HCT116 (cell line): ENCODE measurements around the gene GGACT. TPM values are rescaled to one million over a fixed set of nuclear protein-coding genes. Genes with fewer than 3 reads are reported as not detected.

ENCODE experiments used
- ATAC-seq: fragments of 200-7000 bp; cut with Tn5 transposase; 2 replicates; pipeline ENCODE4 v1.9.1; 2020; ENCODE audit warnings: mild to moderate bottlenecking, moderate library complexity
- BruUV-seq: library from RNA; stranded (reverse); fragments of 400-500 nt; replicated peaks from 2 replicates; lab custom pipeline; 2021; lab: Mats Ljungman, UMichigan
- CTCF ChIA-PET: fragments of 300-600 bp; sonication (Branson Sonifier 250); formaldehyde crosslinking; loops from one replicate; lab custom pipeline; 2021; ENCODE audit warnings: antibody characterized with exemption; lab: Charles Lee
- POLR2A ChIA-PET: fragments of 300-600, 350-600 bp; sonication (Branson Sonifier 250); formaldehyde crosslinking; loops from one replicate; lab custom pipeline; 2021; ENCODE audit warnings: antibody characterized with exemption; lab: Charles Lee
- RAD21 ChIA-PET, 2 experiments: fragments of 300-600 bp; sonication (Branson Sonifier 250); formaldehyde crosslinking; loops; one replicate each; lab custom pipeline; 2023; ENCODE audit warnings: low total read pairs in 2 of 2; ENCODE audit not compliant: uncharacterized antibody in 2 of 2, unreplicated experiment in 2 of 2, low non-redundant PET in 1 of 2; lab: Charles Lee
- DNase-seq: peaks from one replicate; pipeline ENCODE4 v3.0.0-alpha.2; 2010; ENCODE audit warnings: low read depth, low spot score
- H2AFZ ChIP-seq: fragments of 200-600 bp; shearing (Covaris generic), sonication (generic); 2 replicates; pipeline ENCODE4 v1.6.1; 2017; ENCODE audit warnings: low read depth, mixed run types, mixed read lengths, antibody characterized with exemption, low read length; ENCODE audit not compliant: poor library complexity, severe bottlenecking
- H3K27ac ChIP-seq: 2 replicates; pipeline ENCODE4 v1.5.1; 2012; ENCODE audit warnings: low read depth, low read length
- H3K27me3 ChIP-seq: fragments of 200-600 bp; sonication (generic); 2 replicates; pipeline ENCODE4 v1.6.1; 2016; ENCODE audit warnings: mixed run types, low read length, mixed read lengths; ENCODE audit not compliant: insufficient read depth
- H3K36me3 ChIP-seq, 2 experiments: fragments of 200-500 bp in 1 of 2; fragments of 200-600 bp in 1 of 2; sonication (Bioruptor generic) in 1 of 2; sonication (generic) in 1 of 2; 2 replicates each; pipeline versions ENCODE4 v1.5.1 to v1.6.1; 2014 to 2016; ENCODE audit warnings: low read length in 2 of 2, inconsistent platforms in 1 of 2, mixed read lengths in 1 of 2, mixed run types in 1 of 2; ENCODE audit not compliant: insufficient read depth in 2 of 2, control insufficient read depth in 1 of 2
- H3K4me1 ChIP-seq, 2 experiments: fragments of 200-600 bp in 1 of 2; sonication (generic) in 1 of 2; 2 replicates each; pipeline versions ENCODE4 v1.5.1 to v1.6.1; 2012 to 2017; ENCODE audit warnings: low read length in 2 of 2, inconsistent platforms in 1 of 2, mild to moderate bottlenecking in 1 of 2, mixed read lengths in 1 of 2, mixed run types in 1 of 2, moderate library complexity in 1 of 2; ENCODE audit not compliant: insufficient read depth in 2 of 2, control insufficient read depth in 1 of 2
- H3K4me2 ChIP-seq: fragments of 200-600 bp; sonication (generic); 2 replicates; pipeline ENCODE4 v1.6.1; 2017; ENCODE audit warnings: mixed run types, low read length, mixed read lengths
- H3K4me3 ChIP-seq, 2 experiments: fragments of 200-600 bp in 1 of 2; sonication (generic) in 1 of 2; replicated peaks in 1 of 2; 2 replicates each; pipeline ENCODE4 v1.5.1; 2011 to 2016; ENCODE audit warnings: low read length in 2 of 2, control low read depth in 1 of 2, low read depth in 1 of 2, mild to moderate bottlenecking in 1 of 2, mixed read lengths in 1 of 2, mixed run types in 1 of 2
- H3K79me2 ChIP-seq: fragments of 200-600 bp; sonication (generic); 2 replicates; pipeline ENCODE4 v1.6.1; 2017; ENCODE audit warnings: mild to moderate bottlenecking, mixed run types, low read length, moderate library complexity, mixed read lengths; ENCODE audit not compliant: insufficient read depth
- H3K9ac ChIP-seq: fragments of 200-600 bp; sonication (generic); 2 replicates; pipeline ENCODE4 v1.6.1; 2016; ENCODE audit warnings: low read length, mixed read lengths
- H3K9me2 ChIP-seq: fragments of 200-600 bp; sonication (generic), shearing (Covaris generic); 2 replicates; pipeline ENCODE4 v1.6.1; 2017; ENCODE audit warnings: mixed run types, mild to moderate bottlenecking, moderate library complexity; ENCODE audit not compliant: insufficient read depth
- H3K9me3 ChIP-seq, 2 experiments: fragments of 200-500 bp in 1 of 2; fragments of 200-600 bp in 1 of 2; sonication (Bioruptor generic) in 1 of 2; sonication (generic) in 1 of 2; 2 replicates each; pipeline ENCODE4 v1.6.1; 2014 to 2017; ENCODE audit warnings: low read length in 2 of 2, mixed read lengths in 2 of 2, inconsistent platforms in 1 of 2, low read depth in 1 of 2, mild to moderate bottlenecking in 1 of 2, mixed run types in 1 of 2, moderate library complexity in 1 of 2; ENCODE audit not compliant: control insufficient read depth in 1 of 2, insufficient read depth in 1 of 2
- H4K20me1 ChIP-seq: fragments of 200-600 bp; sonication (generic), shearing (Covaris generic); 2 replicates; pipeline ENCODE4 v1.6.1; 2017; ENCODE audit warnings: mixed run types, mild to moderate bottlenecking, moderate library complexity; ENCODE audit not compliant: insufficient read depth
- CBX3 ChIP-seq: IDR thresholded peaks from 2 replicates; pipeline ENCODE4 v1.6.1; 2012; ENCODE audit warnings: low read depth
- EGR1 ChIP-seq: IDR thresholded peaks from 2 replicates; pipeline ENCODE4 v1.6.1; 2012; ENCODE audit warnings: low read depth
- ELF1 ChIP-seq: IDR thresholded peaks from 2 replicates; pipeline ENCODE4 v1.6.1; 2012; ENCODE audit warnings: low read depth, borderline replicate concordance
- EZH2 ChIP-seq: fragments of 200-600 bp; sonication (generic); IDR thresholded peaks from 2 replicates; pipeline ENCODE4 v1.6.1; 2017; ENCODE audit warnings: antibody characterized with exemption, mixed run types
- EZH2phosphoT487 ChIP-seq: fragments of 200-600 bp; IDR thresholded peaks from 2 replicates; pipeline ENCODE4 v1.6.1; 2018; ENCODE audit warnings: antibody characterized with exemption, borderline replicate concordance
- JUND ChIP-seq: IDR thresholded peaks from 2 replicates; pipeline ENCODE4 v1.6.1; 2012
- POLR2AphosphoS5 ChIP-seq: IDR thresholded peaks from 2 replicates; pipeline ENCODE4 v1.6.1; 2011; ENCODE audit warnings: mild to moderate bottlenecking, low read depth, low read length, moderate library complexity
- SIN3A ChIP-seq: IDR thresholded peaks from 2 replicates; pipeline ENCODE4 v1.6.1; 2012; ENCODE audit warnings: low read depth
- SRF ChIP-seq: IDR thresholded peaks from 2 replicates; pipeline ENCODE4 v1.6.1; 2012; ENCODE audit warnings: low read depth
- TCF7L2 ChIP-seq: IDR thresholded peaks from 2 replicates; pipeline ENCODE4 v1.7.0; 2011; ENCODE audit warnings: borderline replicate concordance, inconsistent platforms; ENCODE audit not compliant: insufficient read depth, insufficient read length; ENCODE audit errors: extremely low read depth
- YY1 ChIP-seq: IDR thresholded peaks from 2 replicates; pipeline ENCODE4 v1.6.1; 2011; ENCODE audit warnings: low read length, low read depth, moderate library complexity, mild to moderate bottlenecking; ENCODE audit not compliant: insufficient replicate concordance; ENCODE audit errors: extremely low read depth
- intact Hi-C: fragments of 100-400 bp; cut with micrococcal nuclease; formaldehyde crosslinking; loops from 2 replicates; pipeline ENCODE4 v1.10.0; 2022
- total RNA-seq: library from RNA; stranded (reverse); gene quantifications from one replicate; pipeline ENCODE4 v1.2.1, GENCODE V29; 2021; ENCODE audit not compliant: unreplicated experiment
- TF ChIP-seq, protein P1 (sequence below), 3 experiments: fragments of 200-600 bp in 1 of 3; sonication (generic) in 1 of 3; IDR thresholded peaks in 2 of 3; conservative IDR thresholded peaks in 1 of 3; 2 replicates each; pipeline ENCODE4 v1.5.1; 2012 to 2017; ENCODE audit warnings: low read depth in 2 of 3, low read length in 2 of 3, antibody characterized with exemption in 1 of 3, borderline replicate concordance in 1 of 3, control low read depth in 1 of 3, mild to moderate bottlenecking in 1 of 3, mixed read lengths in 1 of 3, mixed run types in 1 of 3, moderate library complexity in 1 of 3; ENCODE audit not compliant: insufficient read depth in 1 of 3
- TF ChIP-seq, protein P2 (sequence below): IDR thresholded peaks from 2 replicates; pipeline ENCODE4 v1.6.1; 2012

The GGACT gene
- total RNA-seq, 1 experiment from 2014 or later = 5.0 TPM

DNA sequence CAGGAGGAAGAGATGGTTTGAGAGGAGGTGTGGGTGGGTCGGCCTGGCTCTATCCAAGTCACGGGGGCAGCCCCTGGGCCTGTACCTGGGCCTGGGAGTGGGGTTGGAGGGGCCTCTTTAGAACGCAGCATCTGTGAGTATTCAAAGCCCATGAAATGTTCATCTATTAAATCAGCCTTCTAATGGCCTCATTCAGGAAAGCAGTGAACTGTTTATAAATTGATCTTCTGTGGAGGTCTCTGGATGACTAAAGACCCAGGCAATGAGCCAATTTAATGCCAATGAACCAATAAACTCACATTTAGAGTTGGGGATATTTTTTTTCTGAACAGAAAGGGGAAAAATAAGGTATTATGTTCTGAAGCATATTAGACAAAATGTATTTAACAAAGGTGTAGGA lies 19.9 kb upstream of the GGACT start:
- peak overlapping the region; percentile 19; the same call in 1 of the 2 replicates for H3K4me2 ChIP-seq
- CTCF ChIA-PET = no interaction called here
- no TSS peak for BruUV-seq

DNA sequence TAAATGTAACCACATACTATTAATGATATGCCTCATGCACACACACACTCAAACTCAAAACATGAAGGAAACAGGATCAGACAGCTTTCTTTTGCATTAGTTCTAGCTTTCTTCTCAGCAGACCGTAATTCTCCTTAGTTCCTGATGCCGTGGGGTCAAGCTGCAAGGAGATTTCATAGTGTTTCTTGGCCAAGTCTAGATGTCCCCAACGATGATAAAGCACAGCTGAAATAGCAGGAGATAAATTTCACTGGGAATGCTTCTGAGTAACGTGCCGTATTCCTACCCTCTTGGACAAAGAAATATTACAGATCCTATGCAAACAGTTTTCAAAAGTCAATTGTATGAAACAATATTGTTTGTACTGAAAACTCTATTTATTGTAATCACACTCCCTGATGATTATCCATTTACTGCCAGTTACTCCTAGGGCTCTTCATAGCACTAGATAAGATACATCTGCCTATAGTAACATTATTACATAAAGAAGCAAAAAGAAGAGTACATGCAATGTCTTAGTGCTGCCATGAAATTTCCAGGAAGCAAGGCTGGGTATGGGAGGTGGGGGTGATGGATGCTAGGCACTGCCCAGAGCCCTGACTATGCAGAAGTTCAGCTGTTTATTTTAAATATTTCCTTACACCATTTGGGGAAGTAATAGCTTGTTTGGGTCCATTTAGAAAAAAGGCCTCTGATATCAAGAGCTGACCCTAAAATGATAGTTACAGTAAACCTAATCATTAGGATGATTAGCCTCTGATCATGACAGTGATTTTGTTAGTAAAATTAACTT lies 16.5 kb upstream of the GGACT start:
- RAD21 ChIA-PET = no interaction called here
- CTCF ChIA-PET = interaction anchor here (1.7 kb wide), 1 partner anchor 10 kb away, joined by 4 read pairs; no protein-coding TSS in a partner anchor
- no peak for DNase-seq

More for the DNA sequence above, 19.9 kb upstream of the GGACT start:
- ATAC-seq (no peak), DNase-seq (no peak)
- H3K4me1 ChIP-seq = peaks cover 0 to 7% of the 10 kb centered on the region in 2 experiments; a peak in 1 of 4 replicates
- no peak overlapping the region for H3K27ac ChIP-seq
- ChIA-PET POLR2A (no interaction called here), RAD21 (no interaction called here)
- H3K4me3 ChIP-seq = no peak overlapping the region
- no peak overlapping the region for H2AFZ ChIP-seq
- TF ChIP-seq POLR2AphosphoS5 = no peak
- no peak for TF ChIP-seq EZH2phosphoT487
- no peak for TF ChIP-seq YY1
- H3K79me2 ChIP-seq = no peaks in the 10 kb centered on the region
- H3K27me3 ChIP-seq = no peaks in the 10 kb centered on the region
- H3K9me3 ChIP-seq = no peaks in the 10 kb centered on the region
- intact Hi-C loops = no loop called here
- no peaks in the 10 kb centered on the region for H3K36me3 ChIP-seq
- no peak overlapping the region for H3K9ac ChIP-seq
- H3K9me2 ChIP-seq = no peaks in the 10 kb centered on the region
- no peaks in the 10 kb centered on the region for H4K20me1 ChIP-seq

More for the DNA sequence above, 16.5 kb upstream of the GGACT start:
- TF ChIP-seq, protein P1, sequence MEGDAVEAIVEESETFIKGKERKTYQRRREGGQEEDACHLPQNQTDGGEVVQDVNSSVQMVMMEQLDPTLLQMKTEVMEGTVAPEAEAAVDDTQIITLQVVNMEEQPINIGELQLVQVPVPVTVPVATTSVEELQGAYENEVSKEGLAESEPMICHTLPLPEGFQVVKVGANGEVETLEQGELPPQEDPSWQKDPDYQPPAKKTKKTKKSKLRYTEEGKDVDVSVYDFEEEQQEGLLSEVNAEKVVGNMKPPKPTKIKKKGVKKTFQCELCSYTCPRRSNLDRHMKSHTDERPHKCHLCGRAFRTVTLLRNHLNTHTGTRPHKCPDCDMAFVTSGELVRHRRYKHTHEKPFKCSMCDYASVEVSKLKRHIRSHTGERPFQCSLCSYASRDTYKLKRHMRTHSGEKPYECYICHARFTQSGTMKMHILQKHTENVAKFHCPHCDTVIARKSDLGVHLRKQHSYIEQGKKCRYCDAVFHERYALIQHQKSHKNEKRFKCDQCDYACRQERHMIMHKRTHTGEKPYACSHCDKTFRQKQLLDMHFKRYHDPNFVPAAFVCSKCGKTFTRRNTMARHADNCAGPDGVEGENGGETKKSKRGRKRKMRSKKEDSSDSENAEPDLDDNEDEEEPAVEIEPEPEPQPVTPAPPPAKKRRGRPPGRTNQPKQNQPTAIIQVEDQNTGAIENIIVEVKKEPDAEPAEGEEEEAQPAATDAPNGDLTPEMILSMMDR (IDR thresholded peaks at IDR 0.05 in 2 of 3, conservative IDR thresholded peaks at IDR 0.05 in 1 of 3; ENCODE audit: borderline replicate concordance in 1 of 3, insufficient read depth in 1 of 3, low read depth in 2 of 3, low read length in 2 of 3) = no peak
- TF ChIP-seq CBX3 (no peak), SIN3A (no peak), ELF1 (no peak), TCF7L2 (no peak), POLR2AphosphoS5 (no peak), SRF (no peak), EGR1 (no peak), EZH2 (no peak), JUND (no peak), YY1 (no peak)
- TF ChIP-seq, protein P2, sequence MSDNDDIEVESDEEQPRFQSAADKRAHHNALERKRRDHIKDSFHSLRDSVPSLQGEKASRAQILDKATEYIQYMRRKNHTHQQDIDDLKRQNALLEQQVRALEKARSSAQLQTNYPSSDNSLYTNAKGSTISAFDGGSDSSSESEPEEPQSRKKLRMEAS = no peak
- no peak overlapping the region for H3K4me3 ChIP-seq
- ATAC-seq = no peak
- H2AFZ ChIP-seq = no peak overlapping the region
- H3K9me3 ChIP-seq = no peaks in the 10 kb centered on the region
- H4K20me1 ChIP-seq = no peaks in the 10 kb centered on the region
- peaks cover 0 to 7% of the 10 kb centered on the region in 2 experiments; a peak in 1 of 4 replicates for H3K4me1 ChIP-seq
- H3K4me2 ChIP-seq = no peak overlapping the region
- no peak overlapping the region for H3K27ac ChIP-seq
- H3K9me2 ChIP-seq = no peaks in the 10 kb centered on the region
- H3K79me2 ChIP-seq = no peaks in the 10 kb centered on the region
- H3K27me3 ChIP-seq = no peaks in the 10 kb centered on the region
- intact Hi-C loops = no loop called here
- no peak overlapping the region for H3K9ac ChIP-seq
- no peaks in the 10 kb centered on the region for H3K36me3 ChIP-seq
- BruUV-seq = no TSS peak
- POLR2A ChIA-PET = no interaction called here
